Ovary (tissue), 9 donors: ENCODE data around the gene DNAH6. TPM values are rescaled to one million over a fixed set of nuclear protein-coding genes. Genes with fewer than 3 reads are reported as not detected.
"Not testable (repeated sequence)": the region's sequence is repeated elsewhere in the genome, so short reads cannot be mapped to it uniquely, and the experiment has no call there.

ENCODE experiments used
- DNase-seq, 5 donors: peaks; one replicate each; pipeline ENCODE4 v3.0.0-alpha.2; 2019 to 2020
- H3K27ac ChIP-seq, 2 donors: fragments of 200-600 bp; one replicate each; pipeline versions ENCODE4 v1.5.1 to v1.8.0; 2019 to 2022
- H3K27me3 ChIP-seq: fragments of 200-600 bp; one replicate; pipeline ENCODE4 v1.8.0; 2022
- H3K36me3 ChIP-seq: fragments of 200-600 bp; sonication (generic); one replicate; pipeline ENCODE4 v1.5.1; 2019
- H3K4me1 ChIP-seq: one replicate; pipeline ENCODE4 v1.8.1; 2013; ENCODE audit warnings: mild to moderate bottlenecking, moderate library complexity; ENCODE audit not compliant: insufficient read depth
- H3K4me3 ChIP-seq: fragments of 200-600 bp; sonication (generic); one replicate; pipeline ENCODE4 v1.5.1; 2017
- H3K9me3 ChIP-seq, 2 donors: fragments of 200-600 bp in 1 of 2; sonication (generic) in 1 of 2; one replicate each; pipeline versions ENCODE4 v1.5.1 to v1.8.1; 2013 to 2019; ENCODE audit warnings: mild to moderate bottlenecking in 1 of 2, moderate library complexity in 1 of 2
- CTCF ChIP-seq, 3 donors: fragments of 450-650 bp in 2 of 3; fragments of 200-600 bp in 1 of 3; IDR thresholded peaks; one replicate each; pipeline versions ENCODE4 v1.5.1 to v1.8.0; 2016 to 2022; ENCODE audit warnings: antibody characterized with exemption in 3 of 3, mild to moderate bottlenecking in 1 of 3
- EP300 ChIP-seq: sonication (generic); formaldehyde crosslinking; IDR thresholded peaks from one replicate; pipeline ENCODE4 v1.6.1; 2017; ENCODE audit warnings: antibody characterized with exemption
- POLR2A ChIP-seq: fragments of 450-650 bp; IDR thresholded peaks from one replicate; pipeline ENCODE4 v1.6.1; 2017; ENCODE audit warnings: antibody characterized with exemption, mild to moderate bottlenecking, moderate library complexity
- WGBS, 3 donors: extraction: QIAGEN DNeasy Blood & Tissue Kit in 1 of 3; methylation state at CpG; one replicate each; pipeline versions ENCODE4 v1.1.5 to v1.1.7; 2013 to 2017; 5-methylcytosine and 5-hydroxymethylcytosine counted together
- intact Hi-C, 4 donors: fragments of 100-400 bp; cut with DNase I; formaldehyde crosslinking; loops; one replicate each; pipeline versions ENCODE4 v1.11.0 to v1.15.1; 2022 to 2023
- polyA plus RNA-seq, 2 donors: library from polyadenylated mRNA; stranded (reverse); fragments of 200-250 nt in 1 of 2; fragments of 350-450 nt in 1 of 2; fragmentation: Illumina TruSeq in 1 of 2; extraction: RNeasy Lipid Tissue Mini Kit (QIAGEN cat#74804) in 1 of 2; gene quantifications; one replicate each; pipeline ENCODE4 v1.2.3, GENCODE V29; 2013 to 2014
- total RNA-seq, 7 donors: library from RNA; depleted of rRNA in 2 of 7; stranded (reverse); fragments of >200 nt in 2 of 7; fragmentation: NEBNext Ultra II Directional in 3 of 7; extraction: Animal tissue kit (Norgen Biotek cat#: 25700) in 3 of 7; gene quantifications; one replicate each; pipeline versions ENCODE4 v1.1.0 to v1.2.4, GENCODE V29; 2016 to 2023
- donor health status: DM: no; HTN: no; CAD: no; lungs with moderate emphysema.
- donor health status: DM: no; HTN: no; CAD: no.
- donor health status: Bipolar disorder and iron deficiency.
- donor health status: DM: yes; HTN: yes; CAD: no.
- donor health status: DM: no; HTN: no; CAD: no.
- donor health status: DM: yes; HTN: yes; CAD: no.

DNAH6 gene
- total and polyA plus RNA-seq, 9 donors: 0.42 to 14.0 (median 2.4) TPM

GRCh38 chr2:84770280-84770679, 254.0 kb downstream of the DNAH6 start:
- 88 to 96% (median 91%) methylated on average over 1 of the region's 1 CpG for WGBS, 3 donors
- Histone ChIP-seq H3K4me1 (no peaks in the 10 kb centered on the region), H3K4me3 (no peak overlapping the region), H3K9me3 (no peaks in the 10 kb centered on the region), H3K27ac (no peak overlapping the region), H3K36me3 (no peaks in the 10 kb centered on the region), H3K27me3 (no peaks in the 10 kb centered on the region)
- intact Hi-C loops: no loop called here
- TF ChIP-seq POLR2A: no peak
- TF ChIP-seq EP300: no peak
- no peak for TF ChIP-seq CTCF (IDR thresholded peaks at IDR 0.05)
- no peak for DNase-seq

GRCh38 chr2:84771251-84771650, 255.0 kb downstream of the DNAH6 start:
- no peaks in the 10 kb centered on the region for H3K36me3 ChIP-seq
- TF ChIP-seq POLR2A: no peak
- no peak for TF ChIP-seq EP300
- H3K27me3 ChIP-seq: no peaks in the 10 kb centered on the region
- no peaks in the 10 kb centered on the region for H3K4me1 ChIP-seq
- H3K9me3 ChIP-seq: no peaks in the 10 kb centered on the region
- no peak overlapping the region for H3K4me3 ChIP-seq
- no peak overlapping the region for H3K27ac ChIP-seq
- no peak for DNase-seq
- WGBS, 3 donors: 81 to 100% (median 86%) methylated on average over 1 of the region's 1 CpG
- intact Hi-C loops: no loop called here

- H3K9me3 ChIP-seq, H3K4me3 ChIP-seq, H3K4me1 ChIP-seq, H3K27me3 ChIP-seq, DNase-seq, H3K27ac ChIP-seq, H3K36me3 ChIP-seq, intact Hi-C loops: not testable (repeated sequence)
- WGBS, 3 donors: 49 to 84% (median 79%) methylated on average over 3 of the region's 3 CpGs
Observed at GRCh38 chr2:84773562-84773961, 257.3 kb downstream of the DNAH6 start.

GRCh38 chr2:84776011-84776410, 259.7 kb downstream of the DNAH6 start:
- DNase-seq: no peak
- no peaks in the 10 kb centered on the region for H3K36me3 ChIP-seq
- H3K4me1 ChIP-seq: no peaks in the 10 kb centered on the region
- intact Hi-C loops: no loop called here
- no peaks in the 10 kb centered on the region for H3K9me3 ChIP-seq
- H3K27ac ChIP-seq: no peak overlapping the region
- no peaks in the 10 kb centered on the region for H3K27me3 ChIP-seq
- no peak overlapping the region for H3K4me3 ChIP-seq
- TF ChIP-seq EP300: no peak
- no peak for TF ChIP-seq CTCF (IDR thresholded peaks at IDR 0.05)
- 91 to 93% (median 93%) methylated on average over 1 of the region's 1 CpG for WGBS, 3 donors

- Histone ChIP-seq H3K9me3 (no peaks in the 10 kb centered on the region), H3K36me3 (no peaks in the 10 kb centered on the region), H3K27me3 (no peaks in the 10 kb centered on the region), H3K27ac (no peak overlapping the region), H3K4me1 (no peaks in the 10 kb centered on the region), H3K4me3 (no peak overlapping the region)
- 90 to 97% (median 92%) methylated on average over 1 of the region's 1 CpG for WGBS, 3 donors
- DNase-seq: no peak
- intact Hi-C loops: no loop called here
- TF ChIP-seq CTCF (IDR thresholded peaks at IDR 0.05): no peak
- no peak for TF ChIP-seq EP300
- TF ChIP-seq POLR2A: no peak
Observed at GRCh38 chr2:84778911-84779690, 262.8 kb downstream of the DNAH6 start.
